ENCODE measurements around the gene TPM2.

Gene TPM2

DNA sequence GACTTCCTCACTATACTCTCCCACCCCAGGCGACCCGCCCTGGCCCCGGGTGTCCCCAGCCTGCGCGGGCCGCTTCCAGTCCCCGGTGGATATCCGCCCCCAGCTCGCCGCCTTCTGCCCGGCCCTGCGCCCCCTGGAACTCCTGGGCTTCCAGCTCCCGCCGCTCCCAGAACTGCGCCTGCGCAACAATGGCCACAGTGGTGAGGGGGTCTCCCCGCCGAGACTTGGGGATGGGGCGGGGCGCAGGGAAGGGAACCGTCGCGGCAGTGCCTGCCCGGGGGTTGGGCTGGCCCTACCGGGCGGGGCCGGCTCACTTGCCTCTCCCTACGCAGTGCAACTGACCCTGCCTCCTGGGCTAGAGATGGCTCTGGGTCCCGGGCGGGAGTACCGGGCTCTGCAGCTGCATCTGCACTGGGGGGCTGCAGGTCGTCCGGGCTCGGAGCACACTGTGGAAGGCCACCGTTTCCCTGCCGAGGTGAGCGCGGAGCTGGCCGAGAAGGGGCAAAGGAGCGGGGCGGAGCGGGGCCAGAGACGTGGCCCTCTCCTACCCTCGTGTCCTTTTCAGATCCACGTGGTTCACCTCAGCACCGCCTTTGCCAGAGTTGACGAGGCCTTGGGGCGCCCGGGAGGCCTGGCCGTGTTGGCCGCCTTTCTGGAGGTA is 13.9 kb downstream of the TPM2 start:
- DNase-seq (ENCODE audit: low read depth) = no peak

DNA sequence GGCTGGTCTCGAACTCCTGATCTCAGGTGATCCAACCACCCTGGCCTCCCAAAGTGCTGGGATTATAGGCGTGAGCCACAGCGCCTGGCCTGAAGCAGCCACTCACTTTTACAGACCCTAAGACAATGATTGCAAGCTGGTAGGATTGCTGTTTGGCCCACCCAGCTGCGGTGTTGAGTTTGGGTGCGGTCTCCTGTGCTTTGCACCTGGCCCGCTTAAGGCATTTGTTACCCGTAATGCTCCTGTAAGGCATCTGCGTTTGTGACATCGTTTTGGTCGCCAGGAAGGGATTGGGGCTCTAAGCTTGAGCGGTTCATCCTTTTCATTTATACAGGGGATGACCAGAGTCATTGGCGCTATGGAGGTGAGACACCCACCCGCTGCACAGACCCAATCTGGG is 14.5 kb downstream of the TPM2 start:
- no peak for DNase-seq (ENCODE audit: low read depth)

DNA sequence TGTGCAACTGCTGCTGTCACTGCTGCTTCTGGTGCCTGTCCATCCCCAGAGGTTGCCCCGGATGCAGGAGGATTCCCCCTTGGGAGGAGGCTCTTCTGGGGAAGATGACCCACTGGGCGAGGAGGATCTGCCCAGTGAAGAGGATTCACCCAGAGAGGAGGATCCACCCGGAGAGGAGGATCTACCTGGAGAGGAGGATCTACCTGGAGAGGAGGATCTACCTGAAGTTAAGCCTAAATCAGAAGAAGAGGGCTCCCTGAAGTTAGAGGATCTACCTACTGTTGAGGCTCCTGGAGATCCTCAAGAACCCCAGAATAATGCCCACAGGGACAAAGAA is 15.7 kb downstream of the TPM2 start:
- DNase-seq (ENCODE audit: low read depth) = no peak

DNA sequence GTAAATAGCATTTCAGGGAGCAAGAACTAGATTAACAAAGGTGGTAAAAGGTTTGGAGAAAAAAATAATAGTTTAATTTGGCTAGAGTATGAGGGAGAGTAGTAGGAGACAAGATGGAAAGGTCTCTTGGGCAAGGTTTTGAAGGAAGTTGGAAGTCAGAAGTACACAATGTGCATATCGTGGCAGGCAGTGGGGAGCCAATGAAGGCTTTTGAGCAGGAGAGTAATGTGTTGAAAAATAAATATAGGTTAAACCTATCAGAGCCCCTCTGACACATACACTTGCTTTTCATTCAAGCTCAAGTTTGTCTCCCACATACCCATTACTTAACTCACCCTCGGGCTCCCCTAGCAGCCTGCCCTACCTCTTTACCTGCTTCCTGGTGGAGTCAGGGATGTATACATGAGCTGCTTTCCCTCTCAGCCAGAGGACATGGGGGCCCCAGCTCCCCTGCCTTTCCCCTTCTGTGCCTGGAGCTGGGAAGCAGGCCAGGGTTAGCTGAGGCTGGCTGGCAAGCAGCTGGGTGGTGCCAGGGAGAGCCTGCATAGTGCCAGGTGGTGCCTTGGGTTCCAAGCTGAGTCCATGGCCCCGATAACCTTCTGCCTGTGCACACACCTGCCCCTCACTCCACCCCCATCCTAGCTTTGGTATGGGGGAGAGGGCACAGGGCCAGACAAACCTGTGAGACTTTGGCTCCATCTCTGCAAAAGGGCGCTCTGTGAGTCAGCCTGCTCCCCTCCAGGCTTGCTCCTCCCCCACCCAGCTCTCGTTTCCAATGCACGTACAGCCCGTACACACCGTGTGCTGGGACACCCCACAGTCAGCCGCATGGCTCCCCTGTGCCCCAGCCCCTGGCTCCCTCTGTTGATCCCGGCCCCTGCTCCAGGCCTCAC is 16.3 kb downstream of the TPM2 start, which contains the start of gene CA9:
Gene CA9 (plus strand): TSS at position 797 of the 893 bp plus-strand sequence. CDS start 32 bp downstream, at position 829.
- no peak for DNase-seq (ENCODE audit: low read depth)

DNA sequence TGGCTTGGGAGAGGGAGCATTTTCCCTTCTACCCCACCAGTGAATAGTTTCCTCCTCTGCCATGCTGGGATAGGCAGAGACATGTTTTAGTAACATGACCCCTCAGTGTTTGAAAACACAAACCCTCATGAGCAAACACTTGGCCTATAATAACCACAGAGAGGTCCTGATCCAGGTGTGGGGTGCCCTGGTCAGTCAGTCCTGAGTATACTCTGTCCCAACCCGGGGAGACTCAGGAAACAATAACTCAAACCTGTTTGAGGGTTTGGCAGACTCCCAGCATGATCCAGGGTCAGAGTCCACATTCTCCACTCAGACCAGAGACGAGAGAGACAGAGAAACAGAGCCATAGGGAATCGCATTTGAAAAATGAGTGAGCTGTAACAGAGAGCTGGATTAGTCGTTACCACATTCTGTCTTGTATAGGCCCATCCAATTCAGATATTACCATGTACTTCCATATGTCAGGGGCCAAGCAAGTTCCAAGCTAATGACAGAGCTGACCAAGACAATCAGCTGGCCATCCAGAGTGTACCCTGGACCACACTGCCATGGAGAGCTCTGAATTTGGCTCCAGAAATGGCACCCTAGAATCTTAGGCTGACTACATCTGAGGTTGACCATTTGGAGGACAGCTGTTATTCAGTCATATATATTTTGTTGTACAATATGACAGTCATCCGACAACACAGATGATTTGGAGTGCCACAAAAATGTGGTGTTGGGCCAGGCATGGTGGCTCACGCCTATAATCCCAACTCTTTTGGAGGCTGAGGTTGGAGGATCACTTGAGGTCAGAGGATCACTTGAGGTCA is 20.2 kb downstream of the TPM2 start:
- DNase-seq (ENCODE audit: low read depth) = no peak

DNA sequence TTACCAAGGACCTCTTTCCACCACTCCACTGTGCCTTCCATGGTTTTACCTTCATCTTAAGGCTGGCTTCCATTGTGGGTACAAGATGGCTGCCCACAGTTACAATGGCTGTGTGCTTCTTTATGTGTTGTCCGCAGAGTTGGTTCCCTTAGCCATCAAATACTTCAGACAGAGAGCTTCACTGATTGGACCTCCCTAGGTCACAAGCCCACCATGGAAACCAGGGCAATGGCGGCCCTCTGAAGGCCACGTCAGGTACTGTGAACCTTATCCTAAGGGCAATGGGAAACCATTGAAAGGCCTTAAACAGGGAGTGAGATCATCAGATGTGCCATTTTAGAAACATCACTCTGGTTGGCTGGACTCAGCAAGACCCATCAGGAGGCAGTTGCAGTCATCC is 21.8 kb downstream of the TPM2 start:
- DNase-seq (ENCODE audit: low read depth) = no peak

DNA sequence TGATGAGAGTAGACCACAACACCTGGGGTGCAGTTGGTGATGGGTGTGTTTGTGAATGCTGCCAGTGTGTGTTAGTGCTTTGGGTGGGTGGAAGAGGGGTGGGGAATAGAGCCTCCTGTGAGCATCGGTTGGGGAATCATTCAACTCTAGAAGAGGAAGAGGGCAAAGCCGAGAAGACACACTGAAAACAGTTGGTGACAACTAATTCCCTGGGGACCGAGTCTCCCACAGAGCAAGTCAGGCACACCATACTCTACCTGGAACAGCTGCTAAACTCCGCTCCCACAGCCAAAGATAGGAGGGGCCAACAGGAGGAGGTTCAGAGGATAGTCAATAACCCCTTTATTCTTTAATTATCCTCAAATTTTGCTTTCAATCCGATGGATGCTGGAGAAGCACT is 23.2 kb downstream of the TPM2 start:
- no peak for DNase-seq (ENCODE audit: low read depth)

DNA sequence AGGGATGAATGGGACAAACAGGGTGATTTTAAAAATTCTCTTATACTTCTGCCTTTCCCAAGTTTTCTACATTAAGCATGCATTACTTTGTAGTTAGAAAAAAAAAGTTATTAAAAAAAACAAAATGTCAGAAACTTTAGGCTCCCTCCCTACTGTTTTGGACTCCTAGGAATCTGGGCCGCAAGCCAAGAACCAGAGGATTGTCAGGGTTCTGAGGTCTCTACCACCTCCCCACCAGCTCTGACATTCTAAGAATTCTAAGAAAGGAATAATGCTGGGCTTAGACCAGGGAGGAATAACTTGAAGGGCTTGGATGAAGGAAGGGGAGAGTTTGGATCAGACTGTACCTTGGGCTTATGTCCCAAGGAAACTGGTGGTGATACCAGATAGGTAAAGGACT is 23.7 kb downstream of the TPM2 start:
- no peak for DNase-seq (ENCODE audit: low read depth)

DNA sequence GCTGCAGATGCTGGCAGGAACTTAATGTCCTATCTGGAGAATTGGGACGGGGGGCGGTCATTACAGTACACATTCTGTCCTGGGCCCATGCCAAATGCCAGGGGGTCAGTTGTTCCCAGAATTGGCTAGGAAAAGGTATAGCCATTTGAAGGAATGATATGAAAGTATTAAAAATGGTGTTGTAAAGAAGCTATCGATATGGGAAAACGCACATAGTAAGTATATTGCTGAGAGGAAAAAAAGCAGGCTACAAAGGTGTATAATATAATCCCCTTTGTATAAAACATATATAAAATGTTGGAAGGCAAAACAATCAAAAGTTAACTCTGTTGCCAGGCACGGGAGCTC is 24.3 kb downstream of the TPM2 start:
- no peak for DNase-seq (ENCODE audit: low read depth)

DNA sequence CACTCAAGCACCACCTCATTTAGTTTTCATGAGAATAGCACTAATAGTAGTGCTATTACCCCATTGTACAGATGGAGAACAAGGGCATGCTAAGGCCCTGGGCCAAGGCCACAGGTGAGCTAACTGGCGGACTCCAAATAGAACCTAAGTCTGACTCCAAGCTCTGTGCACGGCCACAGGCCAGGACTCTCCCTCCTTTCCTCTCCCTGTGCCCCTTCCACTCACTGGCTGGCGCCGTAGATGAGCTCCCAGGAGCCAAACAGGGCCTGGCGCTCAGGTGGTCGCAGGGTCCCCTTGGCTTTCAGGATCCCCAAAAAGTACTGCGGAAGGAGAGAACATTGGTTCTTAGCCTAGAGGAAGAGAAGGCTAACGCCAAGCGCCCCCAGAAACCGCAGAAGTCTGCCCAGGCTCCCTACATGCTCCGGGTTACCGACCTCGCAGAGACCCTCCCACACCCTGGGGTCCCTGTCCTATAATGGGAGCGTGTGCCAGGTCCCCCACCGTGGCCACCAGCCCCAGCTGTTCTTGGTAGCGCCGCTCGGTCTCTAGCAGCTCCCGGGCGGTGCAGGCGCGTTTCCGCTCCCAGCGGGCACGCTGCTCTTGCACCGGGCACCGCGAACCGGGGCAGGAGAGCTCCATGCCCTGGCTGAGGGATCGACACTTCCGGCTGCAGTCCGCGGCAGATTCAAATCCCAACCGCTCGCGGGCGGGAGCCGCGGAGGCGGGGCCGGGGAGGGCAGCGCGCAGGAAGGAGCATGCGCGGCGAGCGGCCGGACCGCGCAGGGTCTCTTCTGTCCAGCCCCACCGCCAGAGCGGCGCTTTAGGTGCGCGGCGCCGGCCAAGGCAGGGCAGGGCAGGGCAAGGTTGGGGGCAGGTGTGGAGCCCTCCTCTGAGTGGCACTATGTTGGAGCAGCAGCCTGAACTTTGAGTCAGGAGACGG is 24.9 kb downstream of the TPM2 start, which contains the start of gene ARHGEF39:
Gene ARHGEF39 (minus strand): TSS at position 665 of the 940 bp plus-strand sequence. CDS start 26 bp downstream, at position 639.
- DNase-seq (ENCODE audit: low read depth) = no peak

DNA sequence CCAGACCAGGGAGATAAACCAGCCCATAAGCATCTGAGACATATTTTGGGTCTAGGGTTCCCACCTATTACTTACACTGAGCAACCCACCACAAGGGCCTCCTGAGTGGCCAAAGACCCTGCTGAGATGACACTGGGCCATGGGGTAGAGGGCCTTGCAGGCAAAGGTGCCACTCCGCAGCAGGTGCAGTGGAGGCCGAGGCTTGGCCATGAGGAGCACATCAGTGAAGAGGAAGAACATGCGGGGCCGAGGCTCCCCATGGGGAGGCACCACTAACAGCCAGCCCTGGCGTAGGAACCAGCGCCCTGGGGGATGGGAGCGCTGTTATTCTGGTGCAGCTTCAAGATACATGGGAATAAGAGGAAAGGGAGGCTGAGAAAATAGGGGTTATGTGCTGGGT is 27.3 kb downstream of the TPM2 start:
- no peak for DNase-seq (ENCODE audit: low read depth)

DNA sequence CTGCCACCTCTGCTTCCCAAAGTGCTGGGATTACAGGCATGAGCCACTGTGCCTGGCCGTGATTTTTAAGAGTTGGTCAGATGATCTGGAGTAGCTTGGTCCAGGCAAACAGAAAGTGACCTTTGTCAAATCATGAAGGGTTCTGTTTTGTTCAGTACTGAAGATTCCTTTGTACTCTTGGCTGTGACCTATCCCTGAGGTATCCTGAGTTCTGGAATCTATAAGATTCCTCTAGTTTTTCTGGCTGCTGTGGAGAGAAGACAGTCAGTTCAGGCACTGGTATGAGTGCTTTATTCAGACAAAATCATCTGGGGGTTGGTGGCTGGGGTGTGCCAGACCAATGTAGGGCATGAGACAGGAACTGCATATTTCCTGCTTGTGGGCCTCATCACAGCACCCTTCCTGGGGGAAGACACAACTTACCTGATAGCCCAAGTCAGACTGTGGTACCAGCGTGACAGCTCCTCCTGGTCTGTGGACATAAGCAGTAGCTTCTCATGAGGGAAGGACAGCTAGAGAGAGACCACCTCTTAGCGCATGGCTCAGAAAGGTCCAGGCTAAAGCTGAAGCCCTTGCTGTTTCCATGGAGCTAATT is 27.9 kb downstream of the TPM2 start:
- no peak for DNase-seq (ENCODE audit: low read depth)

DNA sequence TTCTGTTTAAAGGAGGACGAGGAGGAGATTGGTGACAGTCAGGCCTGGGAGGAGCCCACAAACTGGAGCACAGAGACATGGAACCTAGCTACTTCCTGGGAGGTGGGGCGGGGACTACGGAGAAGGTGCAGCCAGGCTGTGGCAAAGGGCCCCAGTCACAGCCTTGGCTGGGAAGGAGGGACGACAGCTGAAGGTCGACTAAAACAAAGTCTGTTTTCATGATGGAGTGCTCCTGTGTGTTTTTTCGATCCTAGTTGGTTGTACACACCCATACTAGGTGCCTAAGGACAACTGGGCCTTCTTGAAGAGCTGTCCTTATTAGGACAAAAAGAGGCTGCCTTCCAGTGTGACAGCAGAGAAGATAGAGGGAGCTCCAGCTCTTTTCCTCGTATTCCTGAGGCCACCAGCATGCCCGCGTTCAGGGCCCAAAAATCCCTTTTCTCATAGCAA is 28.7 kb downstream of the TPM2 start:
- no peak for DNase-seq (ENCODE audit: low read depth)

DNA sequence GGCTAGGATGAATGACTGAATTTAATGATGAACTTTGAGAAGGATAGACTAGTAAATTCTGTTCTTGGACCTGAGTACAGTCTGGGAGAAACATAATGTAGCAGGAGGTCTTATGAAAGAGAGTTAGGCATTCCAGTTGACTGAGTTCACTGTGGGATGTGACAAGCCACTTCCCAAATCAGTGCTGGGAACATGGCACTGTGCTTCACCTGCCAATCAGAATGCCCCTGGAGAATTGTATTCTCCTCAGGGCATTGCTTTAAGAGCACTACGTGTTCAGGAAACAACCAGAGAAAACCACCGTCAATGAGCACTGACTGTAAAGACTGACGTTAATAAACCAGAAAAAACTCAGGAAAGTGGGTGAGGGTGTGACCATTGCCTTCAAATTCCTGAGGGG is 30.4 kb downstream of the TPM2 start:
- no peak for DNase-seq (ENCODE audit: low read depth)

DNA sequence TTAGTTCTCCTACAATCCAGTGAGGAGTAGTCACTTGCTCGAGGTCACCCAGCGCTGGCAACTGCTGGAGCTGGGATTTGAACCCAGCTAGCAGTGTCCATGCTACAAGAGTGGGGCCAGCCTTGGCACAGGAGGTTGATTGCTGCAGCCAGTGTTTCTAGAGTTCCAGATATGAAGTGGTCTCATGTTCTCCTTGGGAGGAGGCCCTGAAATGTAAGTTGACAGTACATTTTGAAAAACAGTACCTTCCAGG is 30.8 kb downstream of the TPM2 start:
- no peak for DNase-seq (ENCODE audit: low read depth)

DNA sequence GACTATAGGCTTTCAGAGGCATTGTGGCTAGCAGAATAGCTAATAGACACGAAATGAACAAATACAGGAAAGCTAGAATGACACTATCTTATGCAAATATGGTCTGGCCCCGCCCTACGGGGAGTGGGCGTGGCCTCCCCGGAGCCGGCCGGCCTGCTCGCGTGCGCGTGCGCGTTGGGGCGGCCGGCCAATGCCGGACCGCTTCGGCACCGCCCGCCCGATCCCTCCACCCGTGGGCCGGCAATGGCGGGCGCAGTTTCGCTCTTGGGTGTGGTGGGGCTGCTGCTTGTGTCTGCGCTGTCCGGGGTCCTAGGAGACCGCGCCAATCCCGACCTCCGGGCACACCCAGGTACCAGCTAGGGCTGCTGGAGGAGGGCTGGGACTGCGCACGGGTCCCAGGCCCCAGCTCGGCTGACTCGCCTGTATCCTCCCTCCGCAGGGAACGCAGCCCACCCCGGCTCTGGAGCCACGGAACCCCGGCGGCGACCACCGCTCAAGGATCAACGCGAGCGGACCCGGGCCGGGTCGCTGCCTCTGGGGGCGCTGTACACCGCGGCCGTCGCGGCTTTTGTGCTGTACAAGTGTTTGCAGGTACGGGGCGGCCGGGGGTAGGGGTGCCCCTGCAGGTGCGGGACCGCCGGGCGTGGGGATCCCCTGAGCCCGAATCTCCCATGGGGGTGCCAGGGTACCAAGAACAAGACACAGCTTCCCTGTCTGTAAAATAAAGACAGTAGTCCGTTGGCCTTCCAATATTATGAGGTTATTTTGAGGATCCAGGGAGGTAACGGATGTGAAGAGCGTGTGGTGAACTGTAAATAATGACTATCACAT is 31.4 kb downstream of the TPM2 start, which contains the start of gene CCDC107:
Gene CCDC107 (plus strand): TSS at position 156 of the 831 bp plus-strand sequence. CDS start 88 bp downstream, at position 244.
- DNase-seq (ENCODE audit: low read depth) = no peak

DNA sequence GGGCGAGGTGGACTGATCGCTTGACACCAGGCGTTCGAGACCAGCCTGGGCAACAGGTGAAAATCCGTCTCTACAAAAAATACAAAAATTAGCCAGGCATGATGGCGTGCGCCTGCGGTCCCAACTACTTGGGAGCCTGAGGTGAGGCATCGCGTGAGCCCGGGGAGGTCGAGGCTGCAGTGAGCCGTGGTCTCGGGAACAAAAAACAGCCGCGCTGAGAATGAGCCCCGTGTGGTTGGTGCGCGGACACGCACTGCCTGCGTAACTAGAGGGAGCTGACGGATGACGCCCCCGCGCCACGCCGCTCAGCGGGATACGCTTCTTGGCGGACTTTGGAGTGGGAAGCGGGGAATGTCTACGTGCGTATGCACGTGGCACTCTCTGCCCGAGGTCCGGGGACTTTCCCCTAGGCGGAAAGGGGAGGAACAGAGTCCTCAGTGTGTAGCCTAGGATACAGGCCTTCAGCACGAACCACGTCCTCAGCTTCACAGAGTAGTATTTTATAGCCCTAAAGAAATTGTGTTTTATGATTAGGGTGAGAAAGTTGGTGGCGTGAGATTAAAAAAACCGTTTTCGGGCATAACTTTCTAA is 32.1 kb downstream of the TPM2 start, which contains the start of gene RMRP:
Gene RMRP (minus strand): TSS at position 474 of the 591 bp plus-strand sequence.
- peak; percentile 99 for DNase-seq (ENCODE audit: low read depth)

DNA sequence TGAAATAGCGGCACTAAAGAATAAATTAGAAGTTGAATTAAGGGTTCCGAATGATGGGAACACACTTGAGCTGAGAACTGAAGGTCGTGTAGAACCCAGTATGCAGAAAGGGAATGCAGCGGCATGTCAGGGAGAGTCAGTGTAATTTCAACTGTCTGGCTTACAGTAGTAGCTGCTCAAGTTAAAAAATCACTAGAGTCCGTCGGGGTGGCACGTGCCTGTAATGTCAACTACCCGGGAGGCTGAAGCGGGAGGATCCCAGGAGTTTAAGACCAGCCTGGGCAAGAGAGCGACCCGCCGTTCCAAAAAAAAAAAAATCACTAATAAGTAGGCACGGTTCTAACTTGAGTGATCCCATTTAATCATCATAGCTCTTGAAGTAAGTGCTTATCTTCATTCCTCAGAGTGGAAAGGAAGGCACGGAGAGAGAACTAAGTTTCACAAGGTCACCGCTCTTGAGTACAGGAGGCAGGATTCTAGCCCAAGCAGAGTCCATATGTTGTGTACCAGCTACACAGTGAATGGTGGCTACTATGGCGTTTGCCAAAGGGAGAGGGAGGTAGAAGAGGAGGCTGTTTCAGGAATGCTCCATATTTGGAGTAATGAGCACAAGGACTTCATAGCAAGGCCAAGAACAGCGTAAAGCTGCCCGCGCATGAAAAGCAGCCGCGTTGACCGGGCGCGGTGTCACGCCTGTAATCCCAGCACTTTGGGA is 32.7 kb downstream of the TPM2 start:
- DNase-seq (ENCODE audit: low read depth) = no peak

DNA sequence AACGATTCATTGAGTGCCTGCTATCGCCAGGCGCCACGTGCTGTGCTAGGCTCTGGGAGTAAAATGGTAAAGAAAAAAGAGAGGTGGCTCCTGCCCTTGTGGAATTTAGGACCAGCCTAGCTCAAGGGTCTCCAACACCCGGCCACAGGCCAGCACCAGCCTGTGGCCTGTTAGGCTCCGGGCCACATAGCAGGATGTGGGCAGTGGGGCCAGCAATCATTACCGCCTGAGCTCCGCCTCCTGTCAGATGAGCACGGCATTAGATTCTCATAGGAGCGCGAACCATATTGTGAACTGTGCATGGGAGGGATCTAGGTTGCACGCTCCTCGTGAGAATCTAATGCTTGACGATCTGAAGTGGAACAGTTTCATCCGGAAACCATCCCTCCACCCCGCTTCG is 33.4 kb downstream of the TPM2 start:
- DNase-seq (ENCODE audit: low read depth) = no peak

Data from GM04504 (cell line).